DMS 273 (cell line): ENCODE measurements around the gene GPR108.
A peak's percentile ranks its signal among the peaks of the same experiment; 100 is the strongest.

Experiments used
- DNase-seq: peaks from one replicate; lab custom pipeline; 2025; ENCODE audit not compliant: unreplicated experiment; lab: John Stamatoyannopoulos, UW

Gene GPR108

GRCh38 chr19:6737873-6738786 lies 750 bp upstream of the GPR108 start:
- peak; percentile 91 for DNase-seq

- DNase-seq, result peak; percentile 68
Observed at GRCh38 chr19:6736917-6737283, 480 bp downstream of the GPR108 start.

- DNase-seq, result peak; percentile 80
Observed at GRCh38 chr19:6736169-6736916, 1.0 kb downstream of the GPR108 start.

GRCh38 chr19:6735181-6735911 lies 2.0 kb downstream of the GPR108 start:
- no peak for DNase-seq

GRCh38 chr19:6734096-6734696 lies 3.2 kb downstream of the GPR108 start:
- DNase-seq, result no peak

GRCh38 chr19:6733338-6734095 lies 3.9 kb downstream of the GPR108 start:
- DNase-seq, result no peak

GRCh38 chr19:6732803-6733337 lies 4.5 kb downstream of the GPR108 start:
- no peak for DNase-seq

- no peak for DNase-seq
Observed at GRCh38 chr19:6731822-6732221, 5.6 kb downstream of the GPR108 start.

GRCh38 chr19:6730941-6731670 lies 6.3 kb downstream of the GPR108 start:
- DNase-seq, result no peak

GRCh38 chr19:6730153-6730804 lies 7.1 kb downstream of the GPR108 start:
- DNase-seq, result no peak

- no peak for DNase-seq
Observed at GRCh38 chr19:6729573-6730152, 7.7 kb downstream of the GPR108 start.

- DNase-seq, result no peak
Observed at GRCh38 chr19:6728346-6728745, 9.0 kb downstream of the GPR108 start.

- DNase-seq, result no peak
Observed at GRCh38 chr19:6725513-6726231, 11.7 kb downstream of the GPR108 start.

GRCh38 chr19:6724631-6725492 lies 12.5 kb downstream of the GPR108 start:
- no peak for DNase-seq

GRCh38 chr19:6723738-6724137 lies 13.6 kb downstream of the GPR108 start:
- no peak for DNase-seq

GRCh38 chr19:6723108-6723618 lies 14.2 kb downstream of the GPR108 start:
- DNase-seq, result no peak

GRCh38 chr19:6721773-6722172 lies 15.6 kb downstream of the GPR108 start:
- DNase-seq, result no peak
